PFSK-1 (cell line): ENCODE measurements around the gene MRPL21.

Experiments used
- FOXP2 ChIP-seq: optimal IDR thresholded peaks from 2 replicates; pipeline ENCODE3; 2011; ENCODE audit warnings: borderline replicate concordance, control low read depth, inconsistent platforms; ENCODE audit not compliant: insufficient read depth; ENCODE audit errors: extremely low read length, extremely low read depth
- POLR2AphosphoS5 ChIP-seq: IDR thresholded peaks from 2 replicates; pipeline ENCODE4 v1.6.1; 2012; ENCODE audit warnings: low read depth, mild to moderate bottlenecking, control low read depth, low read length, moderate library complexity
- REST ChIP-seq, 2 experiments: IDR thresholded peaks; 2 replicates each; pipeline versions ENCODE4 v1.6.1 to v1.8.0; 2011 to 2012; ENCODE audit warnings: low read depth in 2 of 2, low read length in 2 of 2, control low read depth in 1 of 2, inconsistent platforms in 1 of 2, mild to moderate bottlenecking in 1 of 2, moderate library complexity in 1 of 2; ENCODE audit not compliant: insufficient read depth in 1 of 2
- SIN3A ChIP-seq: IDR thresholded peaks from 2 replicates; pipeline ENCODE4 v1.6.1; 2012; ENCODE audit warnings: mild to moderate bottlenecking, low read length, moderate library complexity, borderline replicate concordance; ENCODE audit not compliant: insufficient read depth
- TAF1 ChIP-seq: IDR thresholded peaks from 2 replicates; pipeline ENCODE4 v1.6.1; 2012; ENCODE audit warnings: low read length, control low read depth, borderline replicate concordance; ENCODE audit not compliant: insufficient read depth

MRPL21 gene

GRCh38 chr11:68911731-68912130 lies 8.1 kb upstream of the MRPL21 start:
- no peak for TF ChIP-seq FOXP2
- no peak for TF ChIP-seq REST (IDR thresholded peaks at IDR 0.05; ENCODE audit: insufficient read depth in 1 of 2, low read depth in 2 of 2, low read length in 2 of 2)
- no peak for TF ChIP-seq POLR2AphosphoS5
- TF ChIP-seq TAF1: no peak
- no peak for TF ChIP-seq SIN3A

GRCh38 chr11:68910965-68911364 lies 7.3 kb upstream of the MRPL21 start:
- TF ChIP-seq SIN3A: no peak
- no peak for TF ChIP-seq FOXP2
- no peak for TF ChIP-seq REST (IDR thresholded peaks at IDR 0.05; ENCODE audit: insufficient read depth in 1 of 2, low read depth in 2 of 2, low read length in 2 of 2)
- no peak for TF ChIP-seq POLR2AphosphoS5
- TF ChIP-seq TAF1: no peak

- TF ChIP-seq REST (IDR thresholded peaks at IDR 0.05; ENCODE audit: insufficient read depth in 1 of 2, low read depth in 2 of 2, low read length in 2 of 2) (no peak), TAF1 (no peak), FOXP2 (no peak), POLR2AphosphoS5 (no peak), SIN3A (no peak)
Measured at GRCh38 chr11:68908273-68908672, 4.6 kb upstream of the MRPL21 start.

- TF ChIP-seq SIN3A: no peak
- no peak for TF ChIP-seq TAF1
- TF ChIP-seq FOXP2: no peak
- no peak for TF ChIP-seq REST (IDR thresholded peaks at IDR 0.05; ENCODE audit: insufficient read depth in 1 of 2, low read depth in 2 of 2, low read length in 2 of 2)
- TF ChIP-seq POLR2AphosphoS5: no peak
Measured at GRCh38 chr11:68905421-68906360, 2.1 kb upstream of the MRPL21 start.
